ENCODE data around the gene C1QTNF5.

The C1QTNF5 gene

GRCh38 chr11:119357074-119357473 is 16.4 kb upstream of the C1QTNF5 start:
- DNase-seq, result no peak

GRCh38 chr11:119356349-119357031 is 15.8 kb upstream of the C1QTNF5 start:
- DNase-seq, result peak; percentile 78

GRCh38 chr11:119355091-119355843 is 14.6 kb upstream of the C1QTNF5 start:
- DNase-seq, result no peak

- DNase-seq, result no peak
Measured at GRCh38 chr11:119352857-119353260, 12.2 kb upstream of the C1QTNF5 start.

GRCh38 chr11:119351232-119351631 is 10.5 kb upstream of the C1QTNF5 start:
- DNase-seq, result no peak

GRCh38 chr11:119350302-119350701 is 9.6 kb upstream of the C1QTNF5 start:
- DNase-seq, result no peak

- DNase-seq, result no peak
Measured at GRCh38 chr11:119347940-119348605, 7.4 kb upstream of the C1QTNF5 start.

- peak; percentile 84 for DNase-seq
Measured at GRCh38 chr11:119347242-119347641, 6.6 kb upstream of the C1QTNF5 start.

- no peak for DNase-seq
Measured at GRCh38 chr11:119346605-119347004, 5.9 kb upstream of the C1QTNF5 start, which contains the start of gene MFRP. Gene MFRP (minus strand): TSS chr11:119346705. CDS start chr11:119346513, 192 bp downstream.

- no peak for DNase-seq
Measured at GRCh38 chr11:119345685-119346084, 5.0 kb upstream of the C1QTNF5 start.

GRCh38 chr11:119344291-119345010 is 3.8 kb upstream of the C1QTNF5 start:
- DNase-seq, result no peak

- no peak for DNase-seq
Measured at GRCh38 chr11:119343726-119344125, 3.0 kb upstream of the C1QTNF5 start.

GRCh38 chr11:119342362-119343130 is 1.9 kb upstream of the C1QTNF5 start:
- no peak for DNase-seq

- no peak for DNase-seq
Measured at GRCh38 chr11:119342023-119342300, 1.3 kb upstream of the C1QTNF5 start.

GRCh38 chr11:119341222-119342022 is 739 bp upstream of the C1QTNF5 start:
- DNase-seq, result no peak

- peak; percentile 64 for DNase-seq
Measured at GRCh38 chr11:119339589-119340334, 921 bp downstream of the C1QTNF5 start.

- no peak for DNase-seq
Measured at GRCh38 chr11:119338965-119339588, 1.6 kb downstream of the C1QTNF5 start.

- peak; percentile 89 for DNase-seq
Measured at GRCh38 chr11:119338318-119338890, 2.3 kb downstream of the C1QTNF5 start.

- DNase-seq, result peak; percentile 94
Measured at GRCh38 chr11:119337581-119338317, 2.9 kb downstream of the C1QTNF5 start.
